ENCODE measurements around the gene GIN1. TPM values are rescaled to one million over a fixed set of nuclear protein-coding genes. Genes with fewer than 3 reads are reported as not detected.

The GIN1 gene
- total and polyA plus RNA-seq, 10 of the 15 experiments (the other 5 are each of a cell fraction or from before 2014, with no cell fraction given) = 3.3 to 9.7 (median 6.8) TPM

- TF ChIP-seq ETV6 (conservative IDR thresholded peaks at IDR 0.05 in 1 of 2, IDR thresholded peaks at IDR 0.05 in 1 of 2; ENCODE audit: borderline replicate concordance in 1 of 2, low read depth in 1 of 2) (no peak), CHD2 (IDR thresholded peaks at IDR 0.05; ENCODE audit: borderline replicate concordance, low read depth, low read length) (no peak), MYC (IDR thresholded peaks at IDR 0.05; ENCODE audit: insufficient read depth, insufficient read length, insufficient replicate concordance, low read length, severe bottlenecking) (no peak), RELB (IDR thresholded peaks at IDR 0.05; ENCODE audit: low read depth) (no peak), RBBP5 (conservative IDR thresholded peaks at IDR 0.05) (no peak), ZBED1 (IDR thresholded peaks at IDR 0.05; ENCODE audit: borderline replicate concordance) (no peak), NKRF (conservative IDR thresholded peaks at IDR 0.05) (no peak), HSF1 (IDR thresholded peaks at IDR 0.05; ENCODE audit: low read depth, low read length) (no peak), FOXM1 (IDR thresholded peaks at IDR 0.05; ENCODE audit: low read depth, low read length) (no peak), CREB1 (IDR thresholded peaks at IDR 0.05; ENCODE audit: low read depth) (no peak)
Observed at GRCh38 chr5:103059525-103059924, 60.4 kb downstream of the GIN1 start (continued).
